Limb (tissue), 2 donors: ENCODE measurements around the gene PHKB.
"Not testable (repeated sequence)": the region's sequence is repeated elsewhere in the genome, so short reads cannot be mapped to it uniquely, and the experiment has no call there.

Source experiments
- DNase-seq, 2 donors: peaks; one replicate each; pipeline ENCODE4 v3.0.0-alpha.2; 2016; ENCODE audit errors: extremely low spot score in 2 of 2

Gene PHKB

DNA sequence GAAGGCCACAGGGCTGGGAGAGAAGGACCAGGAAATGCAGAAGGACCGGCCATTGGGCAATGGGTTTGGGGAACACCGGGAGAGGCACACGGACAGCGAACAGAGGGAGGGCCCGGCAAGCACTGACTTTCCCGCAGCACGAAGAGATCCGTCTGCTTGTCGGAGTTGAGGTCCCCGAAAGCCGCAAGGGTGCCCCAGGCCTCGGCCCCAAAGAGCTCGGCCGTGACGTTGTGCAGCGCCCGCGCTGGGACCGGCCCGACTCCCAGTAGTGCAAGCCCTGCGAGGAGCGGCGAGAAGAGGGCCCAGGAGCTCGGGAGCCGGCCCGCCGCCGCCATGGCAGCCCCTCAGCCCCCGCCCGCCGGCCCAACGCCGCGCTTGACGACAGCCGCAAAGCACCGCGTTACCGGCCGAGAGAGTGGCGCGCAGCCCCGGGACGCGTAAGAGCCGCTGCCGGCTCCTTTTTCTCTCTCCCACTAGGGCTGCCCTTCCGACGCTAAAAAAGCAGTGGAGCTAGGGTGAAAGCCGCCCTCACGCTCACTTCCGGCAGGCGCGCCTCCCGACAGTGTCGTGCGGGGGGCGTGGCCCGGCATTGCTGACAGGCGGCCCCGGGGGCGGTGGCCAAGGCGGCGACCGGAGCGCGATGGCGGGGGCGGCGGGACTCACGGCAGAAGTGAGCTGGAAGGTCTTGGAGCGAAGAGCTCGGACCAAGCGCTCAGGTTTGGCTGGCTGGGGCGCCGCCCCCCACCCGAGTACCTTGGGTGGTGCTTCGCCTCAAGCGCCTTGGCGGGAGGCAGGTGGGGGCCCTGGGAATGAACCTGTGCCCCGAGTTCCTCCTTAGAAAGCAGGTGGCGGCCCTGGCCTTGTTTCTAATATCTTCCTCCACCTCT is at the start of gene PHKB, which contains the start of gene ITFG1:
PHKB (plus strand) TSS at position 621 of the 887 bp plus-strand sequence; CDS start at position 641, 20 bp downstream.
ITFG1 (minus strand) TSS at position 353 of the 887 bp plus-strand sequence; CDS start at position 335, 18 bp downstream.
- peak; percentile 90 to 95 for DNase-seq

DNA sequence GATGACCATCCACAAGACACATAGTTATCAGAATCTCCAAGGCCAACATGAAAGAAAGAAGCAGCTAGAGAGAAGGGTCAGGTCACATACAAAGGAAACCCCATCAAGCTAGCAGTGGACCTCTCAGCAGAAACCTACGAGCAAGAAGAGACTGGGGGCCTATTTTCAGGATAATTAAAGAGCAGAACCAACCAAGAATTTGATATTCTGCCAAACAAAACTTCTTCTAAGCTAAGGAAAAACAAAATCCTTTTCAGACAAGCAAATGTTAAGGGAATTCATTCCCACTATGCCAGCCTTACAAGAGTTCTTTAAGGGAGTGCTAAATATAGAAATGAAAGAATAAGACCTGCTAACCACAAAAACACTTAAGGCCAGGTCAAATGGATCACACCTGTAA is 48.1 kb upstream of the PHKB start:
- no peak for DNase-seq

DNA sequence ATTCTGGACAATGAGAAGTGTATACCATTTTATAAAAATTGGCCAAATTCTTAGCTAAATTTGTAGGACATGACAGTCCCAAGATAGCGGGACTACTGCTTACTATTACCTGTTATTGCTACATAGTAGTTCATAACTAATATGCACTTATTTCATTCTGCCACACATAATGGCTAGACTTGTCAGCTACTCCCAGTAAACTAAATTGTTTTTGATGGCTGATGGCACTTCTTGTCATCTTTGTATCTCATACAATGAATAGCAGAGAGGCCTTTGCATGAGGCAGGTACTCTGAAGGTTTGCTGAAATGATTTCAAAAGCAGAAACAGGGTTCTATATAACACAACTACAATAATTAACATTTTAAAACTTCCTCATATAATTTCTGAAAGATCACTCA is 44.3 kb upstream of the PHKB start:
- DNase-seq = no peak

DNA sequence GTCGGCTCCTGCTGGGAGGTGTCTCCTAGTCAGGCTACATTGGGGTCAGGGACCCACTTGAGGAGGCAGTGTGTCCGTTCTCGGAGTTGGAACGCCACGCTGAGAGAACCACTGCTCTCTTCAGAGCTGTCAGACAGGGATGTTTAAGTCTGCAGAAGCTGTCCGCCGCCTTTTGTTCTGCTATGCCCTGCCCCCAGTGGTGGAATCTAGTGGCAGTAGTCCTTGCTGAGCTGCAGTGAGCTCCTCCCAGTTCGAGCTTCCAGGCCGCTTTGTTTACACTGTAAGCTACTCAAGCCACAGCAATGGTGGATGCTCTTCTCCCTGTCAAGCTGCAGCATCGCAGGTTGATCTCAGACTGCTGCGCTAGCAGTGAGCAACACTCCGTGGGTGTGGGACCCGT is 36.3 kb upstream of the PHKB start:
- DNase-seq = no peak

DNA sequence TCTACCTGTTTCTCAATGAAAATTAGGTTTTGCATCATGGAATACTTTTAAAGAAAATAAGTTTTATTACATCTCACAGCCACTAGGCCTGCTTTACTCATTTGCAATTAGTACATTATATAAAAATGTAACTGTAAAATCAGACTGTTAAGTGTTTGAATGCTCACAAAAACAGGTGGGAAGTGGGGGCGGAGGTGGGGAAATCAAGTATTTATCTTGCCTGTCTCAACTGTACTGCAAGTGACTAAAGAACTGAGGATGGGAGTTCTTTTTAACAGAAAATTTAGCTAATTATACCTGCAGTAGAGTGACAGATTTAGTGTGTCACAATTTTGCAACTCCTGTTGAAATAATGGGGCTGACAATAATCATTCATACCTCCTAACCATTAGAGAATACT is 34.3 kb upstream of the PHKB start:
- no peak for DNase-seq

DNA sequence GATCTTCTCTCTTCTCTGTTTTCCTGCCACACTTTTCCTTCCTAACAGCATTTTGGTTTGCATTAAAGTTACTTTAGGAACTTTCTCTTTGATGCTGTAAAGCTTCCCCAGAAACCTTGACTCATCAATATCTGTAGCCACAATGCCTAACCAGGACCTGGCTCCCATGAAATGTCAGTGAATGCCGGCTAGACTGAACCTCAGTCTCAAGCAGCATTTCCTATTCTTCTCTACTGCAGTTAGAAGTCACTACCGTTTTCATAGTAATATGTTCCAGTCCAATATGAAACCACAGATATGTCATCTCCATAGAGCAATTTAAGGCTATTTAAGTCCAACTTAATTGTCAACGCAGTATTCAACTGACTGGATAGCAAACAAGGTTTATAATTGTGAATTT is 29.2 kb upstream of the PHKB start:
- DNase-seq = no peak

DNA sequence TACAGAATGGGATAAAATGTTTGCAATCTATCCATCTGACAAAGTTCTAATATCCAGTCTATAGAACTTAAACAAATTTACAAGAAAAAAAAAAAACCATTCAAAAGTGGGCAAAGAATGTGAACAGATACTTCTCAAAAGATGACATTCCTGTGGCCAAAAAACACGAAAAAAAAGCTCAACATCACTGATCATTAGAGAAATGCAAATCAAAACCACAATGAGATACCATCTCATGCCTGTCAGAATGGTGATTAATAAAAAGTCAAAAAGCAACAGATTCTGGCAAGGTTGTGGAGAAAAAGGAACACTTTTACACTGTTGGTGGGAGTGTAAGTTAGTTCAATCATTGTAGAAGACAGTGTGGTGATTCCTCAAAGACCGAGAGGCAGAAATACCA is 26.9 kb upstream of the PHKB start:
- not testable (repeated sequence) for DNase-seq

DNA sequence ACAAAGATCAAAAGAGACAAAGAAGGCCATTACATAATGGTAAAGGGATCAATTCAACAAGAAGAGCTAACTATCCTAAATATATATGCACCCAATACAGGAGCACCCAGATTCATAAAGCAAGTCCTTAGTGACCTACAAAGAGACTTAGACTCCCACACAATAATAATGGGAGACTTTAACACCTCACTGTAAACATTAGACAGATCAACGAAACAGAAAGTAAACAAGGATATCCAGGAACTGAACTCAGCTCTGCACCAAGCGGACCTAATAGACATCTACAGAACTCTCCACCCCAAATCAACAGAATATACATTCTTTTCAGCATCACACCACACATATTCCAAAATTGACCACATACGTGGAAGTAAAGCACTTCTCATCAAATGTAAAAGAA is 21.1 kb upstream of the PHKB start:
- not testable (repeated sequence) for DNase-seq

DNA sequence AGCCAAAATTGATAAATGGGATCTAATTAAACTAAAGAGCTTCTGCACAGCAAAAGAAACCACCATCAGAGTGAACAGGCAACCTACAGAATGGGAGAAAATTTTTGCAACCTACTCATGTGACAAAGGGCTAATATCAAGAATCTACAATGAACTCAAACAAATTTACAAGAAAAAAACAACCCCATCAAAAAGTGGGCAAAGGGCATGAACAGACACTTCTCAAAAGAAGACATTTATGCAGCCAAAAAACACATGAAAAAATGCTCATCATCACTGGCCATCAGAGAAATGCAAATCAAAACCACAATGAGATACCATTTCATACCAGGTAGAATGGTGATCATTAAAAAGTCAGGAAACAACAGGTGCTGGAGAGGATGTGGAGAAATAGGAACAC is 18.2 kb upstream of the PHKB start:
- DNase-seq = not testable (repeated sequence)

DNA sequence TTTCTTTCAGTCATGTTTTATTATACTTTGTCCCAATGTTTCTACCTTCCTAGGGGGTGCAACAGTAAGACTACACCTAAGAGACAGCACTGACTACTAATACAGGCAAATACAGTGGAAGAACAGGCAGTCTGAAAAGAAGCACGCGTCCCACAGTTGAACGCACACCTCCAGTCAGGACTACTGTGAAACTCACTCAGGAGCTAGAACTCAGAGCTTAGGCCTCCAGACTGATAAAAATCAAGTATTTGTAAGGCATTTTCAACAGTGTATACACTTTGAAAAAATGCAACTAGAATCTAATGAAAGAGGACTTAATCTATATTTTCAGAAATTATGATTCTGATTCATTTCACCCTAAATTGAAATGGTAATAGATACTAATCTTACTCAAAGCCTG is 14.7 kb upstream of the PHKB start:
- no peak for DNase-seq

DNA sequence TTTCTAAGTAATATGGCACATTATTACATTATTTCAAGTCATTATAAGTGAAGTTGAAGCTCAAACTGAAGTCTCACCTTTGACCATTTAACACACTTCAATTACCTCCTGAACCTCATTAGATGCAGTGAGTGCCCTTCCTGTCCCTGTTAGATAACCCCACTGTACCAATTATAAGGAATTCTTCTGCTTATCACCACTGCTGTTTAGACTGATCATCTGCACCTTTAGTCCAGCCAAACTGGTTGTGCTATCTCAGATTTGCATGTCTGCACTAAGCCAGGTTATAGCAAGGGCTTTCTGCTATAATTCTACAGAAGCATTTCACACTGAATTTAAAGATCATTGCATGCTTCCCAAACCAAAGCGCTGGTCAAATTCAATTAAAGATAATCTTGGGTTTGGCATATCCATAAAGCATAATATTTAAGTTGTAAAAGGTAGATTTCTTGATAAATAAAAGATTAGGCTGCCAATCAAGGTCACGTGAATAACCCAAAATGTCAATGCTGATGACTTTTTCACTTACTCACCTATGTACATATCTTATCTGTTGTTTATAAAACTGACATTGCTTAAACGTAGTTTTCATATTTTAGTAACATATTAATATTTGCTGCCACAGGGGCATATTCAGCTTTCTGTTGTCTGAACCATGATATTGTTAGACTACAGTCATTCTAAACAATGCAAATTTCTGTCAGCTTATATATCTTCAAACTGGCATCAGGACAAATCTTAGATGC is 12.1 kb upstream of the PHKB start:
- no peak for DNase-seq

DNA sequence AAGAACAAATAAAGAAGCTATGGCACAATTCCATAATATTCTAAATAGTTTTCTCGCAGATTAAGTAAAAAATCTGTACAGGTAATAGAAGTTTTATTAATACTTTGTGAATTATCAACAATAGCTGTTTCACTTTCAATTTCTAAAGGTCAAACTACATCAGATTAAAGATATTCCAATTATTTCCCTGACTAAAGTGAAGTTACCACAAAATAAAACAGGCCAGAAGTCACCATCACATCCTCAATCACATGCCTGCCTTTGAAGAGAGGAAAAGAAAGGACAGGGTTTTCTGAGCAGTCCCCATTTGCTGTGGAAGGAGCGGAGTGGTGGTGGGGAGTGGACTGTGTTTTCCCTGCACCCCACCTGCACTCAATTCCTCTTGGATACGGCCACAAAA is 11.3 kb upstream of the PHKB start:
- DNase-seq = no peak

DNA sequence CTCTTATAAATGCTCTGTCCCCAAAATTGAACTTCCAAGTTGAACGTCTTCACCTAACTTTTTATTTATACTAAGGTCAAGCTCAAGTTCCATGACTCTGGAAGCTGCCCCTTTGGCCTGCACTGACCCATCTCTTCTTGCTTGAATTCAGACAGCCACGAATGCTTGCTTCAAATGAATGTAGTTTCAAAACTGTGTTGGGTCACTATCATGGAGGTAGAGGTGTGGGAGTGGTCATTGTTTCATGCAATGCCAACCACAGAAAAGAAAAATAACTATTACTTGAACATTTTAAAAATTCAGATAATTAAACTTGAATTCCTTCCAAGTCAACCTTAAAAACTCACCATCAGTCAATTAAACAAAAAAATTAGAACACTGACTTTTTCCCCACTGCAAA is 2.8 kb upstream of the PHKB start:
- no peak for DNase-seq

DNA sequence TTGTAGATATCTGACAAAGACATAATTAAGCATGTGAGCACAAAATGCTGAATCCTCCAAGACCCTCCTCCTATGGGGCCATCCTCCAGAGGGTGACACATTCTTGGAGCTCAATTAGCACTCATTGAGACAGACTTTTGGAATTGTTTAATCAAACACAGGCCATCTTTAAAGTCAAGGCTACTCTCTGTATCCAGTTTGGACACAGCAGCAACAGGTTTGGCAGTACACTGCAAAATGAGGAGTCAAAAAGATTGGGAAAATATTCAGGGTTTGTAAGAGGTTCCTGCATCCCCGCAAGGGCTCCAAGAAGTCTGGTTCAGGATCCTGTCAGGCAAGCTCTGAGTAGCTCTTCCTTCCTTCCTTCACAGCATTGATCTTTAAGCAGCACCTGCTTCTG is 1.5 kb upstream of the PHKB start:
- DNase-seq = no peak

DNA sequence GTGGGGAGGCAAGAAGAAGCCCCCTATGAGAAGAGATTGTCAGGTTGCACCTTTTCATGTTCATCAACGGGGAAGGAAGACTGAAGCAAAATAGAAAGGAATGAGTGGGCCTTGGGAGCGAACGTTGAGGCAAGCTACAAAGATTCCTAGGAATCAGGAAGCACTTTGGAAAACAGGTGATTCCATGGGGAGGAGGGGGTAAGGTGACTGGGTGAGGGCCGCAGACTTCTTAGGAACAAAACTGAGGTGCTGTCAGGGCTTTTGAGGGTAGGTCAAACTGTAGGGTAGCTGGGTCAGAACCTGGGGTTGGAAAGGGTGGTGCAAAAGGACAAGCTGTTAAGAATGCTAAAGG is 796 bp upstream of the PHKB start:
- DNase-seq = no peak

DNA sequence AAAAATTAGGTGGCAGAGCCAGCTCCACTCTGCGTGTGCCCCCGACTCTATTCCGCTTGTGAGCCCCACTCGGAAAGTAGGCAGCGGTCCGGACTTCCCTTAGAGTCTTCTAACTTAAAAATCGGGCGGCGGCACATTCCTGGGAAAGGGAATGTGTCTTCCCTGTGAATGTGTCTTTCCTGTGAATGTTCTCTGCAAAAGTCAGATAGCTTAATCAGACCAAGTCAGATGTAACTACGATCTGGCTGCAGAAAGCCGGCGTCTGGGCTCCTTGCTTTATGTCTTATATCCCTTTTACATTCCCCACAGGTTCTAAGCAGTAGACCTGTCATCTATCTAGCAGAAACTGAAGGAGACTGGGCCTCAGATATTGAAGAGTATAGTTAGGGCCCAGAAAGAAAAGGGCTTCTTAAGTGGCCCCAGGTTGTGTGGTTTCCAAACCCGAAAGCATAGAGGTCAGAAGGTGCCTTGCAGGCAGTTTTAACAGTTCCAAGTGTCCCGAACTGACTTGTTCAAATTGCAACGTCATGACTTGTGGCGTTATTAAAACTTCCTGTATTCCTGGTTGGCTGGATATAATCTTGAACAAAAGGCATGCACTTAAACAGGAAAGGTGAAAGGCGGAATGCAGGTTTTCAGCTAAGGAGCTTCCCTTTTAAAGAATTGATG is 601 bp downstream of the PHKB start:
- DNase-seq = peak in 1 of 2 donors; percentile 13

DNA sequence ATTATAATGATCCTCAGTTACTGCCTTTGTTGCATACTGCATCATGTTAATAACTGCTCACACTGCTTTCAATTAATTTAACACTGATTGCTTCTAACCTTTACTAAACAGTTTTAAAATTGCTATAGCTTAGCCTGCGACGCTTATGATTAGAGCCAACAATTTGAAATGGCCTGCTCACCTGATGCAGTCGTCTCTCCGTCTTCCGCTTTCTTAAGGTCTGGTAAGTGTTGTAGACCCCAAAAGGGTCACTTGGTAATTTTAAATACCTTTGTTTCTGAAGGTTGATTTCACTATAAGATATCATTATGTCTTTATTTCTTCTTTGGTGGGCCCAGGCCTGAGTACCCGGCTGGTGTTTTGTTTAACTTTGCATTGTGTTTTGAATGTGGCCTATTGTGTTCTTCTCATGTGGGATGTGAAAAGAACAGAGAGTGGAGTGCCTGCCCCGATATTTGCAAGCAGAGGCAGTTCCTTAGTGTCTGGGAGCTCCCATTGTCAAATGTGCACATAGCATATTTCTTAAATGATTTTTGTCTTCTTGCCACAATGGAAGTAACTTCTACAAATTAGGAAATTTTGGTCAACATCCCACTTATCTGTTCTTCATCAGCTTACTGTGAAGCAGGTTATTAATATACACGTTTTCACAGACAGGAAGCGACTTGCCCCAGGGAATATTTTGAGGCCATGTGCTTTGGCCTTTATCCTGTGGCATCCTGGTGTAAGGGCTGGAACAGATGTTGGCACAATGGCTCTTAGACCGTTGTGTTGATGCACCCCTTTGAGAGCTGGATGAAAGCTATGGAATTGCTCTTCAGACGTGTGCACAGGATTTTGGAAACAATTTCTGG is 2.9 kb downstream of the PHKB start:
- DNase-seq = no peak

DNA sequence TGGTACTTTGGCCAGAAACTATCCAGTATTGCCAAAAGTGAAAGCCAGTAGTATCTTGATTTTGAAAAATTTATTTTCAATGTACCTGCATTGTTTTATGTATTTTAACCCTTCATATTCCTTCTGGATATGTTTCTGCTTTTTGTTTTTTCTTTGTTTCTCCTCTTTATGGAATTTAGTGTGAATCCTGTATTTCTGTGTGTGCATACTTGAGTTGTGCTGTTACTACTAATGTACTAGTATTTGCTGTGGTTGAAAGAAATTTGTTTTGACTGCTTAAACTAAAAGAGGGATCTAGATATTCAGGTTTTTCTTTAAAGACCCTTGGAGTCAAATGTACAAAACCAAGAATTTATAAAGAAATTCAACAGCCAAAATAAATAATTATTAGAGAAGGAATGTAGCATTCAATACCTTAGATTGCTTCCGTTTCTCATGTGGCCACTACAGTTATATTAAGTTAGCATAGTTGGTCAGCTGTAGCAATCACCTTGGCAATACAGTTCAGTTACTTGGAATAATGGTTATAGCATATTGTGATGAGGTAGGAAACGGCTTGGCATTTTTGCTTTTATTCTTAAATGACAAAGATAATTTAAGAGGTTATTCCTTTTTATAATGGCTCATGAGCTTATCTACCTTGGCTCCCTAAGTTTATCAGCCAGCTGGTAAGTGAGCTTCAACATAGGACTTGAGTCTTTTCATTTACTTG is 4.9 kb downstream of the PHKB start:
- no peak for DNase-seq

DNA sequence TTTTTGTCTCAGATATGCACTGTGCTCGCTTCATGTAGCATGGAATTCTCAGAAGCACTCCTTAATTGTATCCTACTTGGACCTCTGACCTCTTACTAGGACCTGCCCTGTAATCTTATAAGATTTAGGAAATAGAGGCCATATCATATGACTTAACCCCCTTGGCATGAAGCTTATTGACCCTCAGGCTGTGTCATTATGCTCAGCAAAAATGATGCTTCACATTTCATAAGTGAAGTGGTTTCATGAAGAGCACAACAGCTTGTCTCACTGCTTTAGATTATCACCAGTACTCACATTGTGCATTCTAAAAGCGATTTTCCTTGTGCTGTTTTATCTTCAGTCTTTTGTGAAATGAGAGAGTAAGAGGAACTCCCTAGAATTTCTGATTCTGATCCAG is 6.4 kb downstream of the PHKB start:
- DNase-seq = no peak

DNA sequence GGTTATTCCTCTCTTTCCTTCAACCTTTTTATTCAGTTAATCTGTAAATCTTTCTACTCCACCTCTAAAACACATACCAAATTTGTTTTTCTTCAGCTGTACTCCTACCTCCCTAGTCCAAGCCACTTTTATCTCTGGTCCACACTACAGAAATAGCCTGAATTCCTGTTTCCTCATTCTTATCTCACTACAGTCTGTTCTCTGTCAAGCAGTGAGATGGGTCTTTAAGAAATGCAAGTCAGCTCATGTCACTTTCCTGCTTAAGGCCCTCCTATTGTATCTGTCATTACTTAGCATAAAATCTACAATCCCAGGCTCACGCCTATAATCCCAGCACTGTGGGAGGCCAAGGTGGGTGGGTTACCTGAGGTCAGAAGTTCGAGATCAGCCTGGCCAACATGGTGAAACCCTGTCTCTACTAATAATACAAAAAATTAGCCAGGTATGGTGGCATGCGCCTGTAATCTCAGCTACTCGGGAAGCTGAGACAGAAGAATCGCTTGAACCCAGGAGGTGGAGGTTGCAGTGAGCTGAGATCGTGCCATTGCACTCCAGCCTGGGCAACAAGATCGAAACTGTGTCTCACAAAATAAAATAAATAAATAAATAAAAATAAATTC is 7.0 kb downstream of the PHKB start:
- not testable (repeated sequence) for DNase-seq
